Right ventricle myocardium superior (tissue), 1 donor: ENCODE measurements around the gene CNR2. TPM values are rescaled to one million over a fixed set of nuclear protein-coding genes. Genes with fewer than 3 reads are reported as not detected.

ENCODE experiments used
- microRNA-seq: library from miRNA; unstranded; fragments of <30 nt; microRNA quantifications from one replicate; pipeline ENCODE4 v1.2.0, GENCODE V29; 2020
- total RNA-seq: library from RNA; stranded (reverse); fragmentation: NEBNext Ultra II Directional; extraction: Animal tissue kit (Norgen Biotek cat#: 25700); gene quantifications from one replicate; pipeline ENCODE4 v1.2.1, GENCODE V29; 2021
- donor health status: DM: no; HTN: yes; CAD: no; lungs with severe emphysema.

CNR2 gene
- total RNA-seq, 1 donor from 2014 or later: not detected

Small RNA genes lying within 50 kb of the gene (microRNA-seq; reads per million reads assigned to microRNA genes)
- gene MIR378F: not detected

Other genes with a start within 250 kb of the CNR2 start
- gene RPL11, start 221.6 kb downstream of the CNR2 start, total RNA-seq: 570 TPM
- gene ELOA, start 169.9 kb downstream of the CNR2 start, total RNA-seq: 34.5 TPM
- 43.8 TPM for gene PITHD1, start 134.9 kb downstream of the CNR2 start, total RNA-seq
- 26.8 TPM for gene LYPLA2, start 122.2 kb downstream of the CNR2 start, total RNA-seq
- gene GALE, start 112.6 kb downstream of the CNR2 start, total RNA-seq: 5.3 TPM
- gene HMGCL, start 87.9 kb downstream of the CNR2 start, total RNA-seq: 34.3 TPM
- gene FUCA1, start 45.1 kb downstream of the CNR2 start, total RNA-seq: 12.3 TPM
- 74.2 TPM for gene PNRC2, start 46.5 kb upstream of the CNR2 start, total RNA-seq
- 51.9 TPM for gene SRSF10, start 67.0 kb upstream of the CNR2 start, total RNA-seq
- 396 TPM for gene MYOM3, start 198.8 kb upstream of the CNR2 start, total RNA-seq
- 0.16 TPM for gene IL22RA1, start 229.8 kb upstream of the CNR2 start, total RNA-seq